GM12878 (cell line): ENCODE data around the gene HMGXB4. TPM values are rescaled to one million over a fixed set of nuclear protein-coding genes. Genes with fewer than 3 reads are reported as not detected.

Source experiments
- ATAC-seq: fragments of 200-7000 bp; cut with Tn5 transposase; 3 replicates; pipeline ENCODE4 v1.9.1; 2020; ENCODE audit warnings: mild to moderate bottlenecking, moderate library complexity
- BruUV-seq: library from RNA; stranded (reverse); fragments of 400-500 nt; replicated peaks from 2 replicates; lab custom pipeline; 2021; lab: Mats Ljungman, UMichigan
- CTCF ChIA-PET: fragments of 300-600 bp; sonication (Branson Sonifier 250); formaldehyde crosslinking; extraction: SDS; loops from one replicate; lab custom pipeline; 2021; ENCODE audit warnings: inconsistent platforms; lab: Yijun Ruan, JAX
- POLR2A ChIA-PET: fragments of 350-600 bp; formaldehyde crosslinking; extraction: SDS; loops from one replicate; lab custom pipeline; 2021; ENCODE audit warnings: inconsistent platforms; lab: Charles Lee
- RAD21 ChIA-PET: fragments of 300-600 bp; sonication (Branson Sonifier 250); formaldehyde crosslinking; loops from one replicate; lab custom pipeline; 2023; ENCODE audit warnings: antibody characterized with exemption; ENCODE audit not compliant: unreplicated experiment; lab: Charles Lee
- SMC1A ChIA-PET: fragments of 300-600 bp; sonication (Branson Sonifier 250); formaldehyde crosslinking; loops from one replicate; lab custom pipeline; 2023; ENCODE audit not compliant: unreplicated experiment, uncharacterized antibody; lab: Charles Lee
- DNase-seq: peaks from one replicate; pipeline ENCODE4 v3.0.0-alpha.2; 2011; ENCODE audit warnings: low read depth, low spot score
- FAIRE-seq: peaks from 3 replicates; lab custom pipeline; 2011; peaks lifted over from hg19 to GRCh38; lab: Jason Lieb, UNC
- H2AFZ ChIP-seq: 2 replicates; pipeline ENCODE4 v1.6.0; 2011; ENCODE audit warnings: low read depth, low read length, control low read depth; ENCODE audit not compliant: control insufficient read depth
- H3K27ac ChIP-seq: 2 replicates; pipeline ENCODE4 v1.5.1; 2011; ENCODE audit warnings: control low read depth; ENCODE audit not compliant: control insufficient read depth, insufficient read depth
- H3K27me3 ChIP-seq, 2 experiments: replicated peaks in 1 of 2; 2 replicates each; pipeline versions ENCODE4 v1.6.0 to v1.6.1; 2011; ENCODE audit warnings: low read length in 1 of 2; ENCODE audit not compliant: control insufficient read depth in 2 of 2, insufficient read depth in 2 of 2
- H3K36me3 ChIP-seq, 2 experiments: 2 replicates each; pipeline ENCODE4 v1.5.1; 2011; ENCODE audit warnings: low read length in 1 of 2; ENCODE audit not compliant: control insufficient read depth in 2 of 2, insufficient read depth in 2 of 2
- H3K4me1 ChIP-seq: 2 replicates; pipeline ENCODE4 v1.6.1; 2011; ENCODE audit warnings: mild to moderate bottlenecking, low read length, moderate library complexity, mixed read lengths; ENCODE audit not compliant: control insufficient read depth, insufficient read depth
- H3K4me2 ChIP-seq: 2 replicates; pipeline ENCODE4 v1.6.0; 2011; ENCODE audit warnings: control low read depth; ENCODE audit not compliant: control insufficient read depth, insufficient read depth
- H3K4me3 ChIP-seq: fragments of 200-600 bp; sonication (generic); 2 replicates; pipeline ENCODE4 v1.5.1; 2016
- H3K79me2 ChIP-seq: 2 replicates; pipeline ENCODE4 v1.6.0; 2011; ENCODE audit warnings: low read length; ENCODE audit not compliant: control insufficient read depth, insufficient read depth
- H3K9ac ChIP-seq: 2 replicates; pipeline ENCODE4 v1.8.0; 2011; ENCODE audit warnings: low read length, control low read depth, mixed read lengths; ENCODE audit not compliant: control insufficient read depth, insufficient read depth
- H3K9me3 ChIP-seq: replicated peaks from 3 replicates; pipeline ENCODE4 v1.5.1; 2011; ENCODE audit warnings: mild to moderate bottlenecking, low read length; ENCODE audit not compliant: control insufficient read depth, insufficient read depth
- H4K20me1 ChIP-seq: 2 replicates; pipeline ENCODE4 v1.6.0; 2011; ENCODE audit not compliant: control insufficient read depth, insufficient read depth
- CBFB ChIP-seq: IDR thresholded peaks from 2 replicates; pipeline ENCODE4 v1.6.1; 2016; ENCODE audit warnings: antibody characterized with exemption, low read depth
- CHD4 ChIP-seq: fragments of 200-600 bp; sonication (generic); IDR thresholded peaks from 2 replicates; pipeline ENCODE4 v1.6.1; 2016; ENCODE audit warnings: mild to moderate bottlenecking
- ESRRA ChIP-seq: IDR thresholded peaks from 2 replicates; pipeline ENCODE4 v1.6.1; 2012; ENCODE audit warnings: mild to moderate bottlenecking, low read length, improper control_type of control experiment
- IKZF2 ChIP-seq, 2 experiments: fragments of 450-650 bp; IDR thresholded peaks; 2 replicates each; pipeline ENCODE4 v1.6.1; 2017; ENCODE audit warnings: mild to moderate bottlenecking in 2 of 2, moderate library complexity in 2 of 2
- PAX8 ChIP-seq: fragments of 450-650 bp; IDR thresholded peaks from 2 replicates; pipeline ENCODE4 v1.6.1; 2017; ENCODE audit warnings: mild to moderate bottlenecking, moderate library complexity
- RAD51 ChIP-seq: fragments of 450-650 bp; IDR thresholded peaks from 2 replicates; pipeline ENCODE4 v1.6.1; 2016; ENCODE audit warnings: moderate library complexity, mild to moderate bottlenecking, inconsistent platforms
- SMC3 ChIP-seq: IDR thresholded peaks from 2 replicates; pipeline ENCODE4 v1.6.1; 2011; ENCODE audit warnings: low read length, improper control_type of control experiment, borderline replicate concordance
- ZNF384 ChIP-seq: IDR thresholded peaks from 2 replicates; pipeline ENCODE4 v1.6.1; 2012; ENCODE audit warnings: low read depth, mild to moderate bottlenecking, low read length, improper control_type of control experiment, borderline replicate concordance
- WGBS: methylation state at CpG from one replicate; pipeline ENCODE4 v1.1.6; 2016; ENCODE audit warnings: low lambda C conversion rate; ENCODE audit not compliant: insufficient replicate concordance, insufficient coverage; ENCODE audit errors: missing lambda C conversion rate; 5-methylcytosine and 5-hydroxymethylcytosine counted together
- in situ Hi-C: fragments of 300-500 bp; cut with MboI; formaldehyde crosslinking; loops from 9 replicates; pipeline ENCODE4 v1.14.3; 2018; ENCODE audit warnings: mixed read lengths
- intact Hi-C: fragments of 100-400 bp; cut with micrococcal nuclease; formaldehyde crosslinking; loops from one replicate; pipeline ENCODE4 v1.14.2; 2022; ENCODE audit not compliant: unreplicated experiment
- polyA plus RNA-seq, 11 experiments: library from polyadenylated mRNA; depleted of rRNA in 4 of 11; unstranded in 6 of 11; stranded (reverse) in 5 of 11; fragments of >200 nt; fragmentation: Nextera tagmentation in 4 of 11; fragmentation: Illumina TruSeq in 1 of 11; extraction: Ambion mirVana in 4 of 11; extraction: Trizol in 1 of 11; gene quantifications; 1 replicate in 1 of 11; 2 replicates in 10 of 11; pipeline versions ENCODE4 v1.2.1 to v1.2.3, GENCODE V29; 2011 to 2016; ENCODE audit warnings: inconsistent platforms in 2 of 11, missing spikeins in 2 of 11, low read depth in 1 of 11
- total RNA-seq, 4 experiments: library from RNA; depleted of rRNA in 3 of 4; stranded (reverse); fragments of >200 nt in 3 of 4; fragmentation: Illumina TruSeq in 1 of 4; extraction: Trizol in 1 of 4; gene quantifications; 2 replicates each; pipeline versions ENCODE4 v1.2.1 to v1.2.3, GENCODE V29; 2013 to 2021
- TF ChIP-seq, protein P1 (sequence below): fragments of 450-650 bp; IDR thresholded peaks from 2 replicates; pipeline ENCODE4 v1.6.1; 2017; ENCODE audit warnings: mild to moderate bottlenecking, moderate library complexity
- TF ChIP-seq, protein P2 (sequence below): fragments of 450-650 bp; formaldehyde crosslinking; IDR thresholded peaks from 2 replicates; pipeline ENCODE4 v1.4.0; 2022; ENCODE audit warnings: mild to moderate bottlenecking, moderate library complexity
- TF ChIP-seq, protein P3 (sequence below): fragments of 450-650 bp; formaldehyde crosslinking; IDR thresholded peaks from 2 replicates; pipeline ENCODE4 v1.4.0; 2020; ENCODE audit warnings: mild to moderate bottlenecking, moderate library complexity

HMGXB4 gene
- total and polyA plus RNA-seq, 10 of the 15 experiments (the other 5 are each of a cell fraction or from before 2014, with no cell fraction given), result 15.5 to 44.5 (median 24.9) TPM

DNA sequence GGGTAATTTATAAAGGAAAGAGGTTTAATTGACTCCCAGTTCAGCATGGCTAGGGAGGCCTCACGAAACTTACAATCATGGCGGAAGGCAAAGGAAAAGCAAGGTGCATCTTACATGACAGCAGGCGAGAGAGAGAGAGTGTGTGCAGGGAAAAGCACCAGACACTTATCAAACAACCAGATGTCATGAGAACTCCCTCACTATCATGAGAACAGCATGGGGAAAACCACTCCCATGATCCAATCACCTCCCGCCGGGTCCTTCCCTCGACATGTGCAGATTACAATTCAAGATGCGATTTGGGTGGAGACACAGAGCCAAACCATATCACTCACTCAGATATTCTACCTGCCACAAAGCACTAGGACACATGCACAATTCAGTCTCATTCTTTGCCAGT, 48.1 kb upstream of the HMGXB4 start (continued):
- TF ChIP-seq, protein P1, sequence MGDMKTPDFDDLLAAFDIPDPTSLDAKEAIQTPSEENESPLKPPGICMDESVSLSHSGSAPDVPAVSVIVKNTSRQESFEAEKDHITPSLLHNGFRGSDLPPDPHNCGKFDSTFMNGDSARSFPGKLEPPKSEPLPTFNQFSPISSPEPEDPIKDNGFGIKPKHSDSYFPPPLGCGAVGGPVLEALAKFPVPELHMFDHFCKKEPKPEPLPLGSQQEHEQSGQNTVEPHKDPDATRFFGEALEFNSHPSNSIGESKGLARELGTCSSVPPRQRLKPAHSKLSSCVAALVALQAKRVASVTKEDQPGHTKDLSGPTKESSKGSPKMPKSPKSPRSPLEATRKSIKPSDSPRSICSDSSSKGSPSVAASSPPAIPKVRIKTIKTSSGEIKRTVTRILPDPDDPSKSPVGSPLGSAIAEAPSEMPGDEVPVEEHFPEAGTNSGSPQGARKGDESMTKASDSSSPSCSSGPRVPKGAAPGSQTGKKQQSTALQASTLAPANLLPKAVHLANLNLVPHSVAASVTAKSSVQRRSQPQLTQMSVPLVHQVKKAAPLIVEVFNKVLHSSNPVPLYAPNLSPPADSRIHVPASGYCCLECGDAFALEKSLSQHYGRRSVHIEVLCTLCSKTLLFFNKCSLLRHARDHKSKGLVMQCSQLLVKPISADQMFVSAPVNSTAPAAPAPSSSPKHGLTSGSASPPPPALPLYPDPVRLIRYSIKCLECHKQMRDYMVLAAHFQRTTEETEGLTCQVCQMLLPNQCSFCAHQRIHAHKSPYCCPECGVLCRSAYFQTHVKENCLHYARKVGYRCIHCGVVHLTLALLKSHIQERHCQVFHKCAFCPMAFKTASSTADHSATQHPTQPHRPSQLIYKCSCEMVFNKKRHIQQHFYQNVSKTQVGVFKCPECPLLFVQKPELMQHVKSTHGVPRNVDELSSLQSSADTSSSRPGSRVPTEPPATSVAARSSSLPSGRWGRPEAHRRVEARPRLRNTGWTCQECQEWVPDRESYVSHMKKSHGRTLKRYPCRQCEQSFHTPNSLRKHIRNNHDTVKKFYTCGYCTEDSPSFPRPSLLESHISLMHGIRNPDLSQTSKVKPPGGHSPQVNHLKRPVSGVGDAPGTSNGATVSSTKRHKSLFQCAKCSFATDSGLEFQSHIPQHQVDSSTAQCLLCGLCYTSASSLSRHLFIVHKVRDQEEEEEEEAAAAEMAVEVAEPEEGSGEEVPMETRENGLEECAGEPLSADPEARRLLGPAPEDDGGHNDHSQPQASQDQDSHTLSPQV, result no peak
- TF ChIP-seq CHD4 (no peak), ESRRA (no peak), RAD51 (no peak)

DNA sequence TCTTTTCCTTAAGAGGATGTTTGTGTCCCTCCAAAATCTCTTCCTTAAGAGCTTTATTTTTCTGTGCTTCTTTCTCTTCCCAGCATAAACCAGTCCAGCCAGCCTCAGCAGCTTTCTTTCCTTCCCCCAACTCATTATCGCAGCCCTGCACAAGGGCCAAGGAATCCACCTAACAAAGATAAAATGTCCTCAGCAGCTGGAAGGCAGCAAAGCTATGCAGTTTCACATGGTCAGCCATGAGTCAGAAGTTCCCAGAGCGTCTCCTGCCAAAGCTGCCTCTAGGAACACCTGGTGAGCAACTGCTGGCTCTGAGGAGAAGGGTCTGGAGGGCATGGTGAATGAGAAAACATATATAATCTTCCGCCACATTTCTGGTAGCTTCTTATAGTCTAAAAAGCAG, 45.3 kb upstream of the HMGXB4 start:
- Histone ChIP-seq H3K27me3 (no peaks in the 10 kb centered on the region; a peak in 1 of 4 replicates), H3K36me3 (peaks cover 0 to 3% of the 10 kb centered on the region in 2 experiments; a peak in 2 of 4 replicates), H3K4me3 (no peak overlapping the region), H3K9me3 (no peaks in the 10 kb centered on the region), H4K20me1 (no peaks in the 10 kb centered on the region), H3K9ac (no peak overlapping the region), H3K79me2 (no peaks in the 10 kb centered on the region), H2AFZ (no peak overlapping the region), H3K4me2 (no peak overlapping the region), H3K27ac (no peak overlapping the region), H3K4me1 (no peaks in the 10 kb centered on the region)
- no TSS peak for BruUV-seq
- SMC1A ChIA-PET, result interaction anchor here (1.3 kb wide), 1 partner anchor 9 kb away, joined by 4 read pairs; no protein-coding TSS in a partner anchor
- CTCF ChIA-PET, result interaction anchor here (0.8 kb wide), 1 partner anchor 20 kb away, joined by 3 read pairs; no protein-coding TSS in a partner anchor
- in situ Hi-C loops, result no loop called here
- FAIRE-seq (no peak), DNase-seq (no peak), ATAC-seq (no peak; the same call in 2 of the 3 replicates)
- POLR2A ChIA-PET, result interaction anchor here (0.6 kb wide), 1 partner anchor 119 kb away, joined by 5 read pairs; no protein-coding TSS in a partner anchor
- intact Hi-C loops, result no loop called here
- RAD21 ChIA-PET, result no interaction called here
- WGBS, result 52% methylated on average over 3 of the region's 3 CpGs
- TF ChIP-seq SMC3 (no peak), IKZF2 (IDR thresholded peaks at IDR 0.05) (no peak), PAX8 (no peak), CBFB (no peak), ZNF384 (no peak)
- TF ChIP-seq, protein P2, sequence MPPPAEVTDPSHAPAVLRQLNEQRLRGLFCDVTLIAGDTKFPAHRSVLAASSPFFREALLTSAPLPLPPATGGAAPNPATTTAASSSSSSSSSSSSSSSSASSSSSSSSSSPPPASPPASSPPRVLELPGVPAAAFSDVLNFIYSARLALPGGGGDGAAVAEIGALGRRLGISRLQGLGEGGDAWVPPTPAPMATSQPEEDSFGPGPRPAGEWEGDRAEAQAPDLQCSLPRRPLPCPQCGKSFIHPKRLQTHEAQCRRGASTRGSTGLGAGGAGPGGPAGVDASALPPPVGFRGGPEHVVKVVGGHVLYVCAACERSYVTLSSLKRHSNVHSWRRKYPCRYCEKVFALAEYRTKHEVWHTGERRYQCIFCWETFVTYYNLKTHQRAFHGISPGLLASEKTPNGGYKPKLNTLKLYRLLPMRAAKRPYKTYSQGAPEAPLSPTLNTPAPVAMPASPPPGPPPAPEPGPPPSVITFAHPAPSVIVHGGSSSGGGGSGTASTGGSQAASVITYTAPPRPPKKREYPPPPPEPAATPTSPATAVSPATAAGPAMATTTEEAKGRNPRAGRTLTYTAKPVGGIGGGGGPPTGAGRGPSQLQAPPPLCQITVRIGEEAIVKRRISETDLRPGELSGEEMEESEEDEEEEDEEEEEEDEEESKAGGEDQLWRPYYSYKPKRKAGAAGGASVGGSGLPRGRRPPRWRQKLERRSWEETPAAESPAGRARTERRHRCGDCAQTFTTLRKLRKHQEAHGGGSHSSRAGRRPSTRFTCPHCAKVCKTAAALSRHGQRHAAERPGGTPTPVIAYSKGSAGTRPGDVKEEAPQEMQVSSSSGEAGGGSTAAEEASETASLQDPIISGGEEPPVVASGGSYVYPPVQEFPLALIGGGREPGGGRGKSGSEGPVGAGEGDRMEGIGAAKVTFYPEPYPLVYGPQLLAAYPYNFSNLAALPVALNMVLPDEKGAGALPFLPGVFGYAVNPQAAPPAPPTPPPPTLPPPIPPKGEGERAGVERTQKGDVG (CRISPR knock-in tag), result no peak
- TF ChIP-seq, protein P3, sequence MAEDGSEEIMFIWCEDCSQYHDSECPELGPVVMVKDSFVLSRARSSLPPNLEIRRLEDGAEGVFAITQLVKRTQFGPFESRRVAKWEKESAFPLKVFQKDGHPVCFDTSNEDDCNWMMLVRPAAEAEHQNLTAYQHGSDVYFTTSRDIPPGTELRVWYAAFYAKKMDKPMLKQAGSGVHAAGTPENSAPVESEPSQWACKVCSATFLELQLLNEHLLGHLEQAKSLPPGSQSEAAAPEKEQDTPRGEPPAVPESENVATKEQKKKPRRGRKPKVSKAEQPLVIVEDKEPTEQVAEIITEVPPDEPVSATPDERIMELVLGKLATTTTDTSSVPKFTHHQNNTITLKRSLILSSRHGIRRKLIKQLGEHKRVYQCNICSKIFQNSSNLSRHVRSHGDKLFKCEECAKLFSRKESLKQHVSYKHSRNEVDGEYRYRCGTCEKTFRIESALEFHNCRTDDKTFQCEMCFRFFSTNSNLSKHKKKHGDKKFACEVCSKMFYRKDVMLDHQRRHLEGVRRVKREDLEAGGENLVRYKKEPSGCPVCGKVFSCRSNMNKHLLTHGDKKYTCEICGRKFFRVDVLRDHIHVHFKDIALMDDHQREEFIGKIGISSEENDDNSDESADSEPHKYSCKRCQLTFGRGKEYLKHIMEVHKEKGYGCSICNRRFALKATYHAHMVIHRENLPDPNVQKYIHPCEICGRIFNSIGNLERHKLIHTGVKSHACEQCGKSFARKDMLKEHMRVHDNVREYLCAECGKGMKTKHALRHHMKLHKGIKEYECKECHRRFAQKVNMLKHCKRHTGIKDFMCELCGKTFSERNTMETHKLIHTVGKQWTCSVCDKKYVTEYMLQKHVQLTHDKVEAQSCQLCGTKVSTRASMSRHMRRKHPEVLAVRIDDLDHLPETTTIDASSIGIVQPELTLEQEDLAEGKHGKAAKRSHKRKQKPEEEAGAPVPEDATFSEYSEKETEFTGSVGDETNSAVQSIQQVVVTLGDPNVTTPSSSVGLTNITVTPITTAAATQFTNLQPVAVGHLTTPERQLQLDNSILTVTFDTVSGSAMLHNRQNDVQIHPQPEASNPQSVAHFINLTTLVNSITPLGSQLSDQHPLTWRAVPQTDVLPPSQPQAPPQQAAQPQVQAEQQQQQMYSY (CRISPR knock-in tag), result no peak
